Glutamatergic neuron (in vitro differentiated cells): ENCODE measurements around the gene RAB11FIP3. TPM values are rescaled to one million over a fixed set of nuclear protein-coding genes. Genes with fewer than 3 reads are reported as not detected.
A peak's percentile ranks its signal among the peaks of the same experiment; 100 is the strongest.

Experiments used
- DNase-seq: peaks from one replicate; pipeline ENCODE4 v3.0.0; 2022
- H3K27ac Mint-ChIP-seq: one replicate; pipeline ENCODE4 v1.8.0; 2020; ENCODE audit warnings: mild to moderate bottlenecking, mixed read lengths, inconsistent platforms; ENCODE audit not compliant: unreplicated experiment
- H3K27me3 Mint-ChIP-seq: one replicate; pipeline ENCODE4 v1.8.0; 2020; ENCODE audit warnings: mild to moderate bottlenecking, moderate library complexity, mixed read lengths, inconsistent platforms; ENCODE audit not compliant: unreplicated experiment
- H3K36me3 Mint-ChIP-seq: one replicate; pipeline ENCODE4 v1.8.0; 2020; ENCODE audit warnings: mild to moderate bottlenecking, mixed read lengths, inconsistent platforms; ENCODE audit not compliant: unreplicated experiment
- H3K4me1 Mint-ChIP-seq: one replicate; pipeline ENCODE4 v1.8.0; 2020; ENCODE audit warnings: mild to moderate bottlenecking, low read depth, mixed read lengths, inconsistent platforms; ENCODE audit not compliant: unreplicated experiment
- H3K4me3 Mint-ChIP-seq: one replicate; pipeline ENCODE4 v1.8.0; 2020; ENCODE audit warnings: mild to moderate bottlenecking, mixed read lengths, inconsistent platforms; ENCODE audit not compliant: unreplicated experiment
- H3K9me3 Mint-ChIP-seq: one replicate; pipeline ENCODE4 v1.8.0; 2020; ENCODE audit warnings: mild to moderate bottlenecking, moderate library complexity, mixed read lengths, inconsistent platforms; ENCODE audit not compliant: unreplicated experiment
- total RNA-seq: library from RNA; stranded (reverse); fragmentation: NEBNext Ultra II Directional; extraction: Animal tissue kit (Norgen Biotek cat#: 25700); gene quantifications from one replicate; pipeline ENCODE4 v1.2.1, GENCODE V29; 2021; ENCODE audit not compliant: unreplicated experiment
- TF ChIP-seq, protein P1 (sequence below): fragments of 200-600 bp; sonication (generic); IDR thresholded peaks from one replicate; pipeline ENCODE4 v1.5.0; 2021; ENCODE audit not compliant: partially characterized antibody, unreplicated experiment

RAB11FIP3 gene
- total RNA-seq, 1 donor from 2014 or later: 103 TPM

DNA sequence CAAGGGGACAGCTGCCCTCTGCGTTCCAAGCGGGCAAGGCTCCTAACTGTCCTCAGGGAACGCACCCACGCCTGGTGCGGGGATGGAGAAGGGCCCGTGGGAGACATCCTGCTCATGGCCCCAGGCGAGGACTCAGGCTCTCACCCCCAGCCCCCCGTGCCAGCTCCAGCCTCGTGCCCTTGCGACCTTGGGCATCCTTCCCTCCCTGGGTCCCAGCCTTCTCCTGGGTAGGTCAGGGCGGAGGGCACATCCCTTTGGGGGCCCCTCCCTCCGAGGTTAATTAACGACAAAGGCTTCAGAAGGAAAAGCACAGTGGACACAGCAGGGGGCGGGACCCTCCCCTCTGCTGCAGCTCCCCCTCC, 46.6 kb upstream of the RAB11FIP3 start:
- Mint-ChIP-seq H3K36me3 (no peaks in the 10 kb centered on the region), H3K9me3 (peaks cover 8% of the 10 kb centered on the region), H3K27me3 (peaks cover 5% of the 10 kb centered on the region), H3K27ac (no peak overlapping the region), H3K4me1 (peaks cover 12% of the 10 kb centered on the region), H3K4me3 (no peak overlapping the region)
- TF ChIP-seq, protein P1, sequence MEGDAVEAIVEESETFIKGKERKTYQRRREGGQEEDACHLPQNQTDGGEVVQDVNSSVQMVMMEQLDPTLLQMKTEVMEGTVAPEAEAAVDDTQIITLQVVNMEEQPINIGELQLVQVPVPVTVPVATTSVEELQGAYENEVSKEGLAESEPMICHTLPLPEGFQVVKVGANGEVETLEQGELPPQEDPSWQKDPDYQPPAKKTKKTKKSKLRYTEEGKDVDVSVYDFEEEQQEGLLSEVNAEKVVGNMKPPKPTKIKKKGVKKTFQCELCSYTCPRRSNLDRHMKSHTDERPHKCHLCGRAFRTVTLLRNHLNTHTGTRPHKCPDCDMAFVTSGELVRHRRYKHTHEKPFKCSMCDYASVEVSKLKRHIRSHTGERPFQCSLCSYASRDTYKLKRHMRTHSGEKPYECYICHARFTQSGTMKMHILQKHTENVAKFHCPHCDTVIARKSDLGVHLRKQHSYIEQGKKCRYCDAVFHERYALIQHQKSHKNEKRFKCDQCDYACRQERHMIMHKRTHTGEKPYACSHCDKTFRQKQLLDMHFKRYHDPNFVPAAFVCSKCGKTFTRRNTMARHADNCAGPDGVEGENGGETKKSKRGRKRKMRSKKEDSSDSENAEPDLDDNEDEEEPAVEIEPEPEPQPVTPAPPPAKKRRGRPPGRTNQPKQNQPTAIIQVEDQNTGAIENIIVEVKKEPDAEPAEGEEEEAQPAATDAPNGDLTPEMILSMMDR: no peak
- DNase-seq: no peak

DNA sequence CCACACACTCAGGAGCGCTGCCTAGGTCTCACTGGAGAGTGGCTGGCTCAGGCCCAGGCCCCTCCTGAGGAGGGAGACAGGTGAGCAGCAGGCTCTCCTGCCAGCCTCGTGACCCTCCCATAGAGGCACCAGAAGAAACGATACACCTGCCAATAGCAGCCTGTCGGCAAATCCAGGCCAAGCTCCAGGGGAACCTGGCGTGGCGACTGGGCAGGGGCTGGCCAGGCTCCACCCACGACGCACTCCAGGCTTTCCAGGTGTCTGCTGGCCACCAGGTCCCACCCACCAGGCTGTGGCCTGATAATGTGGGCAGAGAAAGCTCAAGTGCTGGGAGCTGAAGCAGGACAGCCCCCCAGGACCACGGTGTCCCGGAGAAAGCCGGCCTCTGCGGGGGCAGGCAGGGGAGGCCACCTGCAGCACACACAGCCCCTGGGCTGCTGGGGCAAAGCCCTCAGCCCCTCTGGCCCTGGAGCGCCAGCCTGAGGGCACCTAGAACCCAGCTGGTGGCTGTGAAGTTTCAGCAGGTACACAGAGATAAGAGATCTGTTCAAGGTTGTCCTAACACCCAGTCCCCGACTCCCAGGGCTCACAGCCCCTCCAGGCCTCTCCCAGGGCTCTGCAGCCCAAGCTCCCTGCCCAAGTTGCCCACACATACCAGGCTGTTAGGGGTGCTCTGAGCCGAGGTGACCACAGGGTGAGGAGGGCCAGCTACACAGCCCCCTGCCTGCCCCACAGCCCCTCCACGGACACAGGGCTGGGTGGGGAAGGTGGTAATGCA, 46.1 kb upstream of the RAB11FIP3 start:
- Mint-ChIP-seq H3K4me3 (no peak overlapping the region), H3K9me3 (peaks cover 8% of the 10 kb centered on the region), H3K36me3 (no peaks in the 10 kb centered on the region), H3K4me1 (peaks cover 13% of the 10 kb centered on the region), H3K27ac (no peak overlapping the region), H3K27me3 (peaks cover 5% of the 10 kb centered on the region)
- TF ChIP-seq, protein P1: no peak
- no peak for DNase-seq

DNA sequence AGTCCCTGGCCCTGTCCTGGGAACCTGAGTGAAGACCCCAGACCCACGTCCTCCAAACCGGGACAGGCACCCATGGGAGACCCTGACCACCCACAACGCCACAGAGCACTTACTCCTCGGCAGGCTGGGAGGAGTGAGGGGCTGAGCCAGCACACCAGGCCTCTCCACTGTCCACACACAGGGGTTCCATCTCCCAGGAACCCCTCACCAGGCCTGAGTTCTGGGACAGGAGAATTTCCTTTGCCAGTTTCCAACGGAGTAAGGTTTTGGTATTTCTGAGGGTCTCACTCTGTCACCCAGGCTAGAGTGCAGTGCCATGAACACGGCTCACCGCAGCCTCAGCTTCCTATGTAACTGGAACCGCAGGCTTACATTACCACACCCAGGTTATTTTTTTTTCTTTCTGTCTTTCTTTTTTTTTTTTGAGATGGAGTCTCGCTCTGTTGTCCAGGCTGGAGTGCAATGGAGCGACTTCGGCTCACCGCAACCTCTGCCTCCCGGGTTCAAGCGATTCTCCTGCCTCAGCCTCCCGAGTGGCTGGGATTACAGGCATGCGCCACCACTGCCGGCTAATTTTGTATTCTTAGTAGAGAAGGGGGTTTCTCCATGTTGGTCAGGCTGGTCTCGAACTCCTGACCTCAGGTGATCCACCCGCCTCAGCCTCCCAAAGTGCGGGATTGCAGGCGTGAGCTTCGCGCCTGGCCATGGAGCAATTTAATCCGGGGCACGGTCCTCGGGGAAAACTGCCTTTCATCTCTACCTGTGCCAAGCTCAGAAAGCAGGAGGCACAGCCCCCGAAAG, 45.3 kb upstream of the RAB11FIP3 start:
- TF ChIP-seq, protein P1: no peak
- Mint-ChIP-seq H3K4me1 (peaks cover 13% of the 10 kb centered on the region), H3K36me3 (no peaks in the 10 kb centered on the region), H3K27me3 (peaks cover 5% of the 10 kb centered on the region), H3K27ac (no peak overlapping the region), H3K9me3 (peaks cover 8% of the 10 kb centered on the region), H3K4me3 (peak overlapping the region; percentile 68)
- no peak for DNase-seq

DNA sequence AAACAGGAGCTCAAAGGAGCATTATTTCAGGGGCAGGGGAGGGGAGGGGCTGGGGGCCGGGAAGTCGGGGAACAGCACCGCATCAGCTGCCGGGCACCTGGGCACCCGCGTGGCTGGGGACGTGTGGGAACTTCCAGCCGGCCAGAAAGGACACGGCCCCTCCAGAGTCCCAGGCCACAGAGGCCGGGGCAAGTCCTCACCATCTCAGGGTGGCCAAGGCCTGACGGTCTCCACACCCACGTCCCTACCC, 44.8 kb upstream of the RAB11FIP3 start:
- Mint-ChIP-seq H3K36me3 (no peaks in the 10 kb centered on the region), H3K4me3 (peak overlapping the region; percentile 81), H3K27me3 (peaks cover 5% of the 10 kb centered on the region), H3K9me3 (peaks cover 8% of the 10 kb centered on the region), H3K27ac (no peak overlapping the region), H3K4me1 (peaks cover 13% of the 10 kb centered on the region)
- TF ChIP-seq, protein P1: no peak
- no peak for DNase-seq
